Brain microvascular endothelial cell (primary cell): Measurements from ENCODE around the gene METTL9.

Experiments used
- DNase-seq: peaks from one replicate; pipeline ENCODE4 v3.0.0-alpha.2; 2020
- H3K27ac ChIP-seq: fragments of 250-450 bp; sonication (Bioruptor Pico); 2 replicates; pipeline ENCODE4 v1.5.1; 2020; ENCODE audit warnings: mild to moderate bottlenecking, moderate library complexity
- H3K27me3 ChIP-seq: fragments of 250-450 bp; sonication (Bioruptor Pico); replicated peaks from 2 replicates; pipeline ENCODE4 v1.5.1; 2020; ENCODE audit warnings: mild to moderate bottlenecking
- H3K36me3 ChIP-seq: fragments of 250-450 bp; sonication (Bioruptor Pico); replicated peaks from 2 replicates; pipeline ENCODE4 v1.5.1; 2020; ENCODE audit warnings: mild to moderate bottlenecking
- H3K4me3 ChIP-seq: 2 replicates; pipeline ENCODE4 v1.5.1; 2011; ENCODE audit warnings: low read depth, mild to moderate bottlenecking, control low read depth, low read length, moderate library complexity
- in situ Hi-C: cut with HindIII; loops from 2 replicates; pipeline ENCODE4 v1.10.0; 2017; ENCODE audit warnings: low sequenced_read_pairs, low pct_ligation_motif_present
- TF ChIP-seq, protein P1 (sequence below): IDR thresholded peaks from 2 replicates; pipeline ENCODE4 v1.5.1; 2011; ENCODE audit warnings: low read depth, mild to moderate bottlenecking, moderate library complexity, low read length, control low read depth, inconsistent platforms; ENCODE audit errors: missing control alignments

Gene METTL9

DNA sequence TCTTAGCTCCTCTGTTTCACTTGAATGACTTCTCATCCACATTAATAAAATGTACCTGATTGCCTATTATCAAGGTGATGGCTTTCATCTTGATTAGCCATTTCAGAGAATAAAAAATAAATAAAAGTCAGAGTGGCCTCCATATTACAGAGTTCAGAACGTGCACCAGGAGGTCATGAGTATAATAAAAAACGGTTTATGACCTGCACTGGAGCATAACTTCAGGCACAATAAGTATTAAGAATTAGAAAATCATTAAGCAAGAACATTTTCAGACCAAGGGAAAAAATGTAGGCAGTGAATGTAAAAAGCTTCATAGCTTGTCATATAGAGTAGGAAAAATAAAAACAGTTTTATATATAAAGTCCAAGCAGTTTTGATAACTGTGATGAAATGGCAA lies 11.4 kb downstream of the METTL9 start:
- H3K36me3 ChIP-seq, result no peaks in the 10 kb centered on the region
- H3K4me3 ChIP-seq, result no peak overlapping the region
- in situ Hi-C loops, result no loop called here
- H3K27ac ChIP-seq, result no peak overlapping the region
- no peak for DNase-seq
- no peaks in the 10 kb centered on the region for H3K27me3 ChIP-seq
- TF ChIP-seq, protein P1, sequence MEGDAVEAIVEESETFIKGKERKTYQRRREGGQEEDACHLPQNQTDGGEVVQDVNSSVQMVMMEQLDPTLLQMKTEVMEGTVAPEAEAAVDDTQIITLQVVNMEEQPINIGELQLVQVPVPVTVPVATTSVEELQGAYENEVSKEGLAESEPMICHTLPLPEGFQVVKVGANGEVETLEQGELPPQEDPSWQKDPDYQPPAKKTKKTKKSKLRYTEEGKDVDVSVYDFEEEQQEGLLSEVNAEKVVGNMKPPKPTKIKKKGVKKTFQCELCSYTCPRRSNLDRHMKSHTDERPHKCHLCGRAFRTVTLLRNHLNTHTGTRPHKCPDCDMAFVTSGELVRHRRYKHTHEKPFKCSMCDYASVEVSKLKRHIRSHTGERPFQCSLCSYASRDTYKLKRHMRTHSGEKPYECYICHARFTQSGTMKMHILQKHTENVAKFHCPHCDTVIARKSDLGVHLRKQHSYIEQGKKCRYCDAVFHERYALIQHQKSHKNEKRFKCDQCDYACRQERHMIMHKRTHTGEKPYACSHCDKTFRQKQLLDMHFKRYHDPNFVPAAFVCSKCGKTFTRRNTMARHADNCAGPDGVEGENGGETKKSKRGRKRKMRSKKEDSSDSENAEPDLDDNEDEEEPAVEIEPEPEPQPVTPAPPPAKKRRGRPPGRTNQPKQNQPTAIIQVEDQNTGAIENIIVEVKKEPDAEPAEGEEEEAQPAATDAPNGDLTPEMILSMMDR, result no peak

DNA sequence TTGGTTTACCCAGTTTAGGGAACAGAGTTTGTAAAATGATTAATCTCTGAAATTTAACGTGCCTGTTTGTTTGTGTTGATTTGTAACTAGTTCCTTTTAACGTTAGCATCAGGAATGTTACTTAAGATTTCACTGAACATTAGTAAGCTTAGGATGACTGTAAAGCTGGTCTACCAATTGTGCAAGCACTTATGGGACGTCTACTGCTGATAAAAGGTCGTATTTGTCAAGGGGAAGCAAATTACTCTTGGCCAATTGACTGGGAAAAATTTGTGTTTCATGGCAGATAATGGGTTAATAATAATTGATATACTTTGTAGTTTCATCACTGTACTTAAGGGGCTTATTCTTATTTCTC lies 11.8 kb downstream of the METTL9 start:
- Histone ChIP-seq H3K27me3 (no peaks in the 10 kb centered on the region), H3K4me3 (no peak overlapping the region), H3K27ac (no peak overlapping the region), H3K36me3 (no peaks in the 10 kb centered on the region)
- no peak for DNase-seq
- TF ChIP-seq, protein P1, result no peak
- in situ Hi-C loops, result no loop called here

DNA sequence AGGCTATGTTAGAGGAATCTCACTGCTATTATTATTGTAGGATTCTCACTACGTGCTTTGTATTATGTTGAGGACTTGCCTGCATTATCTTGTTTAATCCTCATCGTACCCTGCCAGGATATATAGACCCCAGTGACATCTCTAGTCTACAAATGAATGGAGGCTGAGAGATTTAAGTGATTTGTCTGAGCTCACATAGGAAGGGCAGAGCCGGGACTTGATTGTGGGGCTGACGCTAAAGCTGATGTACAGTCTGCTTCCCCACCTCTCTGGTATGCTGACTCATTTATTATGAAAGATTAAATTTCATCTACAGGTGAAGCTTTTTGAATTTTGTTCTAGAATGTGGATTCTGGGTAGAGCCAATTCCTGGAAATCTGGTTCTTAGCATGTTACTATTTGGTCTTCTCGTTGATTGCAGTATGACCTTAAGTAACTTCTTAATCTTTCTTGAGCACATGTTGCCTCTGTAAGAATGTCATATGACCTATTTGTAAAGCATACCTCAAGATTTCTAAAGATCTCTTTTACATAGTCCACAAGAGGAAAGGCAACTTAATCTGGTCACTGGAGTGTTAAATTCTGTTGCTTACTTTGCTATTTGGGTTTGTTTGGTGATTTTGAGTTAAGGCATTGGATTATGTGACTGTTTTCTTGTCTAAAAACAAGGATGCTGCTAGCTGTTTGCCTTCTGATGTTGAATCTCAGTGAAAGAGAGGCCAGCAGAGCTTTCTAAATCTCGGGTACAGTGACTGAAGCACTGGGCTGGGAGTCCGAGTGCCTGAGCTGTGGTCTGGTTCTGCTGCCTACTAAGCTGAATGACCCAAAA lies 12.4 kb downstream of the METTL9 start:
- no peak for DNase-seq
- Histone ChIP-seq H3K36me3 (no peaks in the 10 kb centered on the region), H3K27ac (no peak overlapping the region), H3K4me3 (no peak overlapping the region), H3K27me3 (no peaks in the 10 kb centered on the region)
- TF ChIP-seq, protein P1, result no peak
- in situ Hi-C loops, result no loop called here

DNA sequence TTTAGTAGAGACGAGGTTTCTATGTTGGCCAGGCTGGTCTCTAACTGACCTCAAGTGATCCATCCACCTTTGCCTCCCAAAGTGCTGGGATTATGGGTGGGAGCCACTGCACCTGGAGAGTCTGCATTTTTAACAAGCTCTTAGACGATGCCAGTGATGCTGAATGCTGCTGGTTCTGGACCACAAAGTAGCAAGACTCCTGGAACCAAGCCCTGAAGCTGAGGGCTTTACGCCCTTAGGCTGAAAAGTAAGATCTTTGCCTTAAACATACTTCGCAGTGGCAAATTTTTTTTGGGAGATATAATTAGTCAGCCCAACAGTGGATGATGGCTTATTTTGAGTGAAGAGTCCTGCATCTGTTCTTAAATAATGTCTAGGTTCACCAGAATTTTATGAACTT lies 14.0 kb downstream of the METTL9 start:
- in situ Hi-C loops, result no loop called here
- TF ChIP-seq, protein P1, result no peak
- Histone ChIP-seq H3K27ac (no peak overlapping the region), H3K36me3 (no peaks in the 10 kb centered on the region), H3K4me3 (no peak overlapping the region), H3K27me3 (no peaks in the 10 kb centered on the region)
- DNase-seq, result no peak

DNA sequence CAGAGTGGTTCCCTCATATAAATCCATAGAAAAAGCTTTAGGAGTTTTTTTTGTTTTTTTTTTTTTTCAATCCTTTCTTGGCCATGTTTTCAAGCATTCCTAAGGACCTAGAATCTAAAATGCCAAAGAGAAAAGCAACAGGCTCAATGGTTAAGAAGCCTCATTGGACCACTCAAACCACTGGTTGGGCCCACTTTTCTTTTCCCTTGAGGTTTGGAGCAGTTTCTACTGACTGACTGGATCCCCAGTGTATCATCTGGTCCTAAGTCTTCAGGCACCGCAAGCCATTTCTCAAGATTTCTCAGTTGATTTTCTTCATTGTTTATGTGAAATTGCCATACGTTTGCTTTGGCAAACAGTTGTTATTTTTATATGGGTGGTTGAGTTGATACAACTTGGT lies 14.4 kb downstream of the METTL9 start:
- TF ChIP-seq, protein P1, result no peak
- H3K27ac ChIP-seq, result no peak overlapping the region
- in situ Hi-C loops, result no loop called here
- H3K27me3 ChIP-seq, result no peaks in the 10 kb centered on the region
- no peak for DNase-seq
- H3K4me3 ChIP-seq, result no peak overlapping the region
- no peaks in the 10 kb centered on the region for H3K36me3 ChIP-seq

DNA sequence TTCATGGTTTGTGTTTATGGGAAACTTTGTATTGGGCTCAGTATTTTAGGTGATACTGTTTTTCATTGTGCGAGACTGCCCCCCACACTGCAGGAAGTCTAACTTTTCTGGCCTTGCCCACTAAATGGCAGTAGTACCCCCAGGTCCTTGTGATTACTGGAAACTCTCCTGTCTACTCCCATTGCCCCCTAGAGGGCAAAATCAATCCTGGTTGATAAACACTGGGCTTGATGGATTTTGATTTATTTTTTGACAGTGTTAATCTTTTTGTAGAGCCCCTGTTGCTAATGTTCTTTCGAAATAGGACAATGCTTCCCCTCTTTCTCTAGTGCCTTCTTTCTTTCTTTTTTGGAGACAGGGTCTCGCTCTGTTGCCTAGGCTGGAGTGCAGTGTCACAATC lies 15.5 kb downstream of the METTL9 start:
- Histone ChIP-seq H3K27ac (no peak overlapping the region), H3K4me3 (no peak overlapping the region), H3K27me3 (no peaks in the 10 kb centered on the region), H3K36me3 (no peaks in the 10 kb centered on the region)
- TF ChIP-seq, protein P1, result peak; percentile 20
- DNase-seq, result no peak
- in situ Hi-C loops, result no loop called here
